HG03442 (cell line): ENCODE measurements around the gene NXNL2.

Source experiments
- ATAC-seq: cut with Tn5 transposase; IDR thresholded peaks from one replicate; pipeline ENCODE4 v1.9.1; 2021; ENCODE audit warnings: mild to moderate bottlenecking, moderate library complexity; ENCODE audit not compliant: unreplicated experiment

Gene NXNL2

DNA sequence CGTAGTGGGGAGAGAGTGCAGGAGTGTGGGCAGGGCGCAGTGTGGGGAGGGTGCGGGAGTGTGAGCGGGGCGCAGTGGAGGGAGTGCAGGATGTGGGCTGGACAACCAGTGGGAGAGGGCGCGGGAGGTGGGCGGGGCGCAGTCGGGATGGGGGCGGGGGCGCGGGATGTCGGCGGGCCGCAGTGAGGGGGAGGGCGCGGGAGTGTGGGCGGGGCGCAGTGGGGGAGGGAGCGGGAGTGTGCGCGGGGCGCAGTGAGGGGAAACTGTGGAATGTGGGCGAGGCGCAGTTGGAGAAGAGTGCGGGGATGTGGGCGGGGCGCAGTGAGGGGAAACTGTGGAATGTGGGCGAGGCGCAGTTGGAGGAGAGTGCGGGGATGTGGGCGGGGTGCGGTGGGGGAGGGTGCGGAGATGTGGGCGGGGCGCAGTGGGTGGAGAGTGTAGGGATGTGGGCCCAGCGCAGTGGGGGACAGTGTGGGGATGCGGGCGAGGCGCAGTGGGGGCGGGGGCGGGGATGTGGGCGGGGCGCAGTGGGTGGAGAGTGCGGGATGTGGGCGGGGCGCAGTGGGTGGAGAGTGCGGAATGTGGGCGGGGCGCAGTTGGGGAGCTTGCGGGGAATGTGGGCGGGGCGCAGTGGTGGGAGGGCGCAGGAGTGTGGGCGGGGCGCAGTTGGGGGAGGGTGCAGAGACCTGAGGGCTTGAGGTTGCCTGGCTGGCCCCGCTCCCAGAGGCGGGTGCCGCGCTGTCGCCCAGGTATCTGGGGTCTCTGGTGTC, at the start of gene NXNL2:
Gene NXNL2 (plus strand): TSS at position 723 of the 770 bp plus-strand sequence. CDS start 257 bp downstream, outside the sequence.
- ATAC-seq = no peak

DNA sequence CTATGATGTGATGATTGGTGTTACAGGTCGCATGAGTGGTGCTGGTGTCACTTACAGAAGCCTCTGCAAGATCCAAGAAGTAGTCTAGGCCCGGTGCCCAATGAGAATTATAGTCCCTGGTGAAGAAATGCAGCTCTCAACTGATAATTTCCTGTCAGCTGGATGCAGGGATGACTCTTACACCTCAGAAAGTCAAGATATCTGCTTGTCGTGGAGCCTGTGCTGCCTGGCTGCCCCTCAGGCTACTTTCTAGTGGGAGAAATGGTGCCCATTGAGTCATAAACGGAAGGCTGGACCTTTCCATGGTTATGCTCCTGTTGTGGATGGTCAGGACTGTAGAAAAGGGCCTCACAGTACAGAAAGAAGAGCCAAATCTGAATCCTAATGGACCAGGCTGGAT, 46.8 kb upstream of the NXNL2 start:
- no peak for ATAC-seq

- ATAC-seq = no peak
Observed at GRCh38 chr9:88494983-88495721, 39.8 kb upstream of the NXNL2 start.

DNA sequence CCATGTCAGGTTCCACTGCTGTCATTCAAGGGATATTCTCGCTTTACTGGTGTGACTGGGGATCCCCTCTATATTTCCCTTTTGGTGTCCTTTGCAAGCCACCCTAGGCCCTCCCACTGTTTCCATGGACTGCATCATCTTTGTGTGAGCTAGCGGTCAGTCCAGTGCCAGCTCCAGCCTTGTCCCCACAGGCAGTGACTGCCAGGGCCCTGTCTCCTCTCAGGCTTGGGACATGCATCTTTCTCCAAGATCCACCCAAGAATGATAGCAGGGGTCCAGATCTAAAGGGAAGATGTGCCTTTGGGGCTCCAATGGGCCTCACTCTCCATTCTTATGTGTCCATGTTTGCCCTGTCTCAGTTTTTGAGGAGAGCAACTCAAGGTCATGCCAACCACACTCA, 37.8 kb upstream of the NXNL2 start:
- no peak for ATAC-seq

GRCh38 chr9:88498880-88499279, 36.1 kb upstream of the NXNL2 start:
- ATAC-seq = no peak

DNA sequence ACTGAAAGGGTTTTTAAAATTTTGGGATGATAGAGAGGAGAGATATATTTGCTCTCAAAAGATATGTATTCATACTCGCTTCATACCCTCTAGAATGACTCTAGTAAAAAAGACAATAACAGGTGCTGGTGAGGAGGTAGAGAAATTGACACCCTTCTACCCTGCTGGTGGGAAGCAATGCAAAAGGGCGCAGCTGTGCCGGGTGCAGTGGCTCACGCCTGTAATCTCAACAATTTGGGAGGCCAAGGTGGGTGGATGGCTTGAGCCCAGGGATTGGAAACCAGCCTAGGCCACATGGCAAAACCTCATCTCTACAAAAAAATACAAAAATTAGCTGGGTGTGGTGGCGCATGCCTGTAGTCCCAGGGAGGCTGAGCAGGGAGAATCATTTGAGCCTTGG, 33.9 kb upstream of the NXNL2 start:
- ATAC-seq = no peak

GRCh38 chr9:88502552-88503034, 32.4 kb upstream of the NXNL2 start:
- no peak for ATAC-seq

- no peak for ATAC-seq
Observed at GRCh38 chr9:88503081-88503844, 31.7 kb upstream of the NXNL2 start.

DNA sequence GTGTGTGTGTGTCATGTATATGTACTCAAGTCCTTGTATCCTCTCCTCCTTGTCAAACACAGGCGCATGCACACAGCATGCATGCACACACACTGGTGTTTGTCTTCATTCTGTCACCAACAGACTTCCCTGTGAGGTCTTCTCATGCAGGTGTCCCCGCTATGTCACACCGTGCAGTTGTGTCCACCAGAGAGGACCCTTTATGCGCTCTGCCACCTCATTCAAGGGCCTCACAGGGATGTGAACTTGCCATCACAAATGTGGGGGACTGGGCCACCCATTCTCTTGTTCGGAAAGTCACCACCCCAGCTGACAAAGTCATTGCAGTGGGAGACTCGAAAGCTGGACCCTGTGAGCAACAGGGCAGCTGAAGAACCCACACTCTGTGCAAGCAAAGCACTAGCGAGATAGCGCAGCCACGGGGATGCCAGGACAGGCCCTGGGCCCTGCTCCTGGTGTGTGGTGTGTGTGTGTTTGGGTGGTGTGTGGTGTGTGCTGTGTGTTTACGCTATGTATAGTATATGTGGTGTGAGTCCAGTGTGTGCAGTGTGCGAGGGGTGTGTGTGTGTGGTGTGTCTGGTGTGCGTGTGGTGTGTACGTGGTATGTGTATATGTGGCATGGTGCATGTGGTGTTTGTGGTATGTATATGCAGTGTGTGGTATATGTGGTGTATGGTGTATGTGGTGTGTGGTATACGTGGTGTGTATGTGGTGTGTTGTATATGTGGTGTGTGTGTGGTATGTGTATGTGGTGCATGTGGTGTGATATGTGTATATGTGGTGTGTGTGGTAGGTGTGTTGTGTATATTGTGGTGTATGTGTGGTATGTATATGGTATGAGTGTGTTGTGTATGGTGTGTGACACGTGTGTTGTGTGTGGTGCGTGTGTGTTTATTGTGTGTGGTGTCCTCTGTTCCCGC, 30.9 kb upstream of the NXNL2 start:
- ATAC-seq = no peak

GRCh38 chr9:88508326-88508725, 26.7 kb upstream of the NXNL2 start:
- no peak for ATAC-seq

DNA sequence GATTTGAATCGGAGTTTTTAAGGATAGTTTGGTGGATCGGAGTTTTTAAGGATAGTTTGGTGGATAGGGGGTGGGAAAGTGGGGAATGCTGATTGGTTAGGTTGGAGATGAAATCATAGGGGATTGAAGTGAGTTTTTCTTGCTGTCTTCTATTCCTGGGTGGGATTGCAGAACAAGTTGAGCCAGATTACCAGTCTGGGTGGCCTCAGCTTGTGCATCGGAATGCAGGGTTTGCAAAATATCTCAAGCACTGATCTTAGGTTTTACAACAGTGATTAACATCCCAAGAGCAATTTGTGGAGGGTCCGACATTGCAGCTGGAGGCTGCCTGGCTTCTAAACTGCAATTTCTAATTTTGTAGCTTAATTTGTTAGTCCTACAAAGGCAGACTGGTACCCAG, 23.1 kb upstream of the NXNL2 start:
- no peak for ATAC-seq

DNA sequence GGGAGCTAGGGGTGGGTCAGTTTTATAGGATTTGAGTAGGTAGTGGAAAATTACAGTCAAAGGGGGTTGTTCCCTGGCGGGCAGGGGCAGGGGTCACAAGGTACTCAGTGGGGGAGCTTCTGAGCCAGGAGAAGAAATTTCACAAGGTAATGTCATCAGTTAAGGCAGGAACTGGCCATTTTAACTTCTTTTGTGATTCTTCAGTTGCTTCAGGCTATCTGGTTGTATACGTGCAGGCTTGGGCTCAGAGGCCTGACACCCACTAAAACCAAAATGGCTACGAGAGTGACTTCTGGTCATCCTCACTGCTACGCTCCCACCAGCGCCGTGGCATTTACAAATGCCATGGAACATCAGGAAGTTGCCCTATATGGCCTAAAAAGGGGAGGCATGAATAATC, 20.7 kb upstream of the NXNL2 start:
- ATAC-seq = no peak

DNA sequence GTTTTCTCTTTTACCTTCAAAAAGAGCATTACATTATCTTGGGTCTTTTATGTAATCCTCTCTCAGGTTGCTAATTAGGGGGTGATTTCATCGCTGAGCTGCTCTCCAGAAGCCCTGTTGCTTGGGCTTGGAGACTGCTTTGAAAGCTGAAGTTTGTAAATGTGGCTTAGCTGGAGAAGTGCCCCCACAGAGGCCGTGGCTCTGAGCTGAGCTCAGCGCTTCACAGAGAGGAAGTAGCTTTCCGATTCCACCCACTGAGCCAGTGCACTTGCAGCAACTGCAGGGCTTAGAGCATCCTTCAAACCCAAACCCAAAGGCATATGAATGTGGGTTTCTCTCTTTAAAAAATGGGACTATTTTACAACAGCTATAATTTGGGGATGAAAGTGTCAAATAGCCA, 13.7 kb upstream of the NXNL2 start:
- ATAC-seq = no peak

- no peak for ATAC-seq
Observed at GRCh38 chr9:88522360-88522759, 12.6 kb upstream of the NXNL2 start.

- ATAC-seq = no peak
Observed at GRCh38 chr9:88523056-88523455, 11.9 kb upstream of the NXNL2 start.

DNA sequence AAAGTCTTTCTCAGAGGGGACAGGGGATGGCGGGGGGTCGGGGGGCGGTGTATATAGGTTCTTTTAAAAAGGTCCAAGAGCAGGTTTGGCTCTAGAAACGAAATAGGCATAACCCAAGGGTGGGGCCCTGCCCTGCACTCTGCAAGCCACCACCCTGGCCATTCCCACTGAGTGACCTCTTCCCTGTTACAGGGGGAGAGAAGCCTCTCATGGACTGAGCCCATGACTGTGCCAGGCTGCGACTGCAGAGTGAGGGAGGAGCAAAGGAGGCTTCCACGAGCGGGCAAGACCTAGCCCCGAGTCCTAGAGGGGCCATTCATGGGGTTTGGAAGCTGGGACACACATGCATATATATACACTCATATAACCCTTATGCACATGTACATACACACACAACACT, 10.1 kb upstream of the NXNL2 start:
- no peak for ATAC-seq

GRCh38 chr9:88527618-88528017, 7.4 kb upstream of the NXNL2 start:
- ATAC-seq = no peak

- ATAC-seq = no peak
Observed at GRCh38 chr9:88528080-88528790, 6.7 kb upstream of the NXNL2 start.

DNA sequence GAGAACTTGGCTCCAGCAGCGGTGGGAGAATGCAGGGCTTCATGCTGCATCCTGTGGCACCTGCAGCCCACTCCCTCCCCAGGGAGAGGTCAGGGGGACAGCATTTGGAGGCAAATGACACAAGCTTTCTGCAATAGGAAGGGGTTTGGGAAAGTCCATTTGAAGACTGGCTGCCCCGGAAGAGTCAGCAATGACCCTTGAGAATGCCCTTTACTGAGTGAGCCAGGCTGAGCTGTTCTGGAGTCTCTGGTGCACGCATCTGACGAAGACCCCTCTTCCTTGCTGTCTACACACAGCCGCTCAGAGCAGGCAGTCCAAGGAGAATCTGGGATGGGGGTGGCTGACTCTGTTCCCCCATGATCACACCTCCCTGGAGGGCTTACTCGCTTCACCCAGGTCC, 5.5 kb upstream of the NXNL2 start:
- ATAC-seq = no peak

DNA sequence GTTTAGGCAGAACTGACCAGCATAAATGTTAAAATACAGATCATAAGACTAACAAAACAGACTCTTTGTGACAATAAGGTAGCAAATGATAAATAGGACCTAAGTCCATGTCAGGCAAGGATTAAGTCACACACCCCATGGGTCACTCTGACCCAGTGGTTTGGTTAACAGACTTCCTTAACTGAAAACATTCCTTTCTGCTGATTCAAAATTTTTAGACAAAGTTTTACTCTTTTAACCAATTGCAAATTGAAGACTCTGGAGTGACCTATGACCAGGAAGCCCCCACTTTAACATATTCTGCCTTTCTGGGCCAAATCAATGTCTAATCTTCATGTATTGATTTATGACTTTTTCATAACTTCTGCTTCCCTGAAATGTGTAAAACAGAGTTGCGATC, 4.9 kb upstream of the NXNL2 start:
- ATAC-seq = no peak
